ENCODE data around the gene GPRC5A. TPM values are rescaled to one million over a fixed set of nuclear protein-coding genes. Genes with fewer than 3 reads are reported as not detected.

GPRC5A gene
- total RNA-seq, 1 experiment from 2014 or later = 742 TPM

- H3K27me3 Mint-ChIP-seq (ENCODE audit: unreplicated experiment) = no peaks in the 10 kb centered on the region
- intact Hi-C loops (cut with micrococcal nuclease; ENCODE audit: unreplicated experiment) = no loop called here
- H3K4me3 Mint-ChIP-seq (ENCODE audit: low read depth, unreplicated experiment) = no peak overlapping the region
- H3K36me3 Mint-ChIP-seq (ENCODE audit: insufficient read depth, unreplicated experiment) = peaks cover 25% of the 10 kb centered on the region
- H3K27ac Mint-ChIP-seq (ENCODE audit: unreplicated experiment) = no peak overlapping the region
- BruUV-seq (replicated peaks) = no TSS peak
- peaks cover 20% of the 10 kb centered on the region for H3K4me1 Mint-ChIP-seq (ENCODE audit: low read depth, unreplicated experiment)
- no peaks in the 10 kb centered on the region for H3K9me3 Mint-ChIP-seq (ENCODE audit: low read depth, unreplicated experiment)
- DNase-seq = no peak
- TF ChIP-seq, protein P1, sequence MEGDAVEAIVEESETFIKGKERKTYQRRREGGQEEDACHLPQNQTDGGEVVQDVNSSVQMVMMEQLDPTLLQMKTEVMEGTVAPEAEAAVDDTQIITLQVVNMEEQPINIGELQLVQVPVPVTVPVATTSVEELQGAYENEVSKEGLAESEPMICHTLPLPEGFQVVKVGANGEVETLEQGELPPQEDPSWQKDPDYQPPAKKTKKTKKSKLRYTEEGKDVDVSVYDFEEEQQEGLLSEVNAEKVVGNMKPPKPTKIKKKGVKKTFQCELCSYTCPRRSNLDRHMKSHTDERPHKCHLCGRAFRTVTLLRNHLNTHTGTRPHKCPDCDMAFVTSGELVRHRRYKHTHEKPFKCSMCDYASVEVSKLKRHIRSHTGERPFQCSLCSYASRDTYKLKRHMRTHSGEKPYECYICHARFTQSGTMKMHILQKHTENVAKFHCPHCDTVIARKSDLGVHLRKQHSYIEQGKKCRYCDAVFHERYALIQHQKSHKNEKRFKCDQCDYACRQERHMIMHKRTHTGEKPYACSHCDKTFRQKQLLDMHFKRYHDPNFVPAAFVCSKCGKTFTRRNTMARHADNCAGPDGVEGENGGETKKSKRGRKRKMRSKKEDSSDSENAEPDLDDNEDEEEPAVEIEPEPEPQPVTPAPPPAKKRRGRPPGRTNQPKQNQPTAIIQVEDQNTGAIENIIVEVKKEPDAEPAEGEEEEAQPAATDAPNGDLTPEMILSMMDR (IDR thresholded peaks at IDR 0.05; ENCODE audit: unreplicated experiment) = no peak
- CTCF ChIA-PET = no interaction called here
Observed at GRCh38 chr12:12943586-12944260, 52.4 kb downstream of the GPRC5A start.

- CTCF ChIA-PET = no interaction called here
- H3K27me3 Mint-ChIP-seq (ENCODE audit: unreplicated experiment) = no peaks in the 10 kb centered on the region
- DNase-seq = no peak
- no peak overlapping the region for H3K4me3 Mint-ChIP-seq (ENCODE audit: low read depth, unreplicated experiment)
- no peak overlapping the region for H3K27ac Mint-ChIP-seq (ENCODE audit: unreplicated experiment)
- H3K9me3 Mint-ChIP-seq (ENCODE audit: low read depth, unreplicated experiment) = no peaks in the 10 kb centered on the region
- no TSS peak for BruUV-seq (replicated peaks)
- TF ChIP-seq, protein P1 (IDR thresholded peaks at IDR 0.05; ENCODE audit: unreplicated experiment) = no peak
- peaks cover 20% of the 10 kb centered on the region for H3K4me1 Mint-ChIP-seq (ENCODE audit: low read depth, unreplicated experiment)
- peaks cover 11% of the 10 kb centered on the region for H3K36me3 Mint-ChIP-seq (ENCODE audit: insufficient read depth, unreplicated experiment)
- intact Hi-C loops (cut with micrococcal nuclease; ENCODE audit: unreplicated experiment) = no loop called here
Observed at GRCh38 chr12:12945591-12945990, 54.2 kb downstream of the GPRC5A start.

GRCh38 chr12:12946686-12947355 is 55.5 kb downstream of the GPRC5A start:
- intact Hi-C loops (cut with micrococcal nuclease; ENCODE audit: unreplicated experiment) = no loop called here
- Mint-ChIP-seq H3K9me3 (ENCODE audit: low read depth, unreplicated experiment) (no peaks in the 10 kb centered on the region), H3K36me3 (ENCODE audit: insufficient read depth, unreplicated experiment) (peaks cover 7% of the 10 kb centered on the region), H3K27ac (ENCODE audit: unreplicated experiment) (no peak overlapping the region), H3K27me3 (ENCODE audit: unreplicated experiment) (no peaks in the 10 kb centered on the region), H3K4me3 (ENCODE audit: low read depth, unreplicated experiment) (no peak overlapping the region), H3K4me1 (ENCODE audit: low read depth, unreplicated experiment) (peaks cover 20% of the 10 kb centered on the region)
- no TSS peak for BruUV-seq (replicated peaks)
- TF ChIP-seq, protein P1 (IDR thresholded peaks at IDR 0.05; ENCODE audit: unreplicated experiment) = no peak
- CTCF ChIA-PET = interaction anchor here (0.7 to 1.4 kb wide), 2 partner anchors 29 to 302 kb away, joined by 3 to 6 read pairs; no protein-coding TSS in a partner anchor
- DNase-seq = no peak

DNA sequence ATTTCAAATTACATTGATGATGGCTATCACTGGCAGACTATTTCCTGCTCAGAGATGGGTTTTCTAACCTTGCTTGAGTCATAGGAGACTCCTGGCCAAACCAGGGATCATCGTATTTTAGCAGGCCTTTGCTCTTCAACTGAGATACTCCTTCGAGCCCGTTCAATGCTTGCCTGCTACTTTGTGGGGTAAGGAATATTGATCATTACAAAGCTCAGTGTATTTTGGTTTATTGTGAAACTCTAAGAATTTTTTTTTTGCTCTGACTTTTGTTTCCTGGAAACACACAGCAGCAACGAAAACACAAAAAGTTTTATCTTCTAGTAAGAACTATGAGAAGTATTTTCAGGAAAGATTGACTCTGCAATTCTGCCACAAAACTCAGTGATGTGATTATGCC is 56.5 kb downstream of the GPRC5A start:
- no peak overlapping the region for H3K27ac Mint-ChIP-seq (ENCODE audit: unreplicated experiment)
- TF ChIP-seq, protein P1 (IDR thresholded peaks at IDR 0.05; ENCODE audit: unreplicated experiment) = no peak
- no peak overlapping the region for H3K4me3 Mint-ChIP-seq (ENCODE audit: low read depth, unreplicated experiment)
- peaks cover 7% of the 10 kb centered on the region for H3K36me3 Mint-ChIP-seq (ENCODE audit: insufficient read depth, unreplicated experiment)
- intact Hi-C loops (cut with micrococcal nuclease; ENCODE audit: unreplicated experiment) = no loop called here
- no peak for DNase-seq
- peaks cover 20% of the 10 kb centered on the region for H3K4me1 Mint-ChIP-seq (ENCODE audit: low read depth, unreplicated experiment)
- CTCF ChIA-PET = no interaction called here
- no TSS peak for BruUV-seq (replicated peaks)
- no peaks in the 10 kb centered on the region for H3K9me3 Mint-ChIP-seq (ENCODE audit: low read depth, unreplicated experiment)
- H3K27me3 Mint-ChIP-seq (ENCODE audit: unreplicated experiment) = no peaks in the 10 kb centered on the region
